ENCODE results near the gene MT1H. TPM values are rescaled to one million over a fixed set of nuclear protein-coding genes. Genes with fewer than 3 reads are reported as not detected.

MT1H gene
- total and polyA plus RNA-seq, 9 of the 15 experiments (the other 6 are each of a cell fraction or from before 2014, with no cell fraction given) = 0.13 to 0.37 TPM; not detected in 7

GRCh38 chr16:56649271-56649670 lies 20.3 kb upstream of the MT1H start:
- H3K9ac ChIP-seq (ENCODE audit: insufficient read depth in 1 of 2, low read depth in 2 of 2, low read length in 2 of 2) = no peak overlapping the region

More at GRCh38 chr16:56649271-56649670, 20.3 kb upstream of the MT1H start:
- Histone ChIP-seq H3K9me1 (ENCODE audit: control insufficient read depth, insufficient read depth, low read length) (no peaks in the 10 kb centered on the region), H3K27ac (ENCODE audit: extremely low read depth, low read depth, low read length) (no peak overlapping the region), H3K36me3 (ENCODE audit: control insufficient read depth, insufficient read depth, low read length) (no peaks in the 10 kb centered on the region), H3K27me3 (ENCODE audit: control insufficient read depth in 2 of 2, insufficient read depth in 2 of 2, low read length in 2 of 2) (peaks cover 30 to 66% of the 10 kb centered on the region in 2 experiments; a peak in 4 of 5 replicates), H3K4me1 (replicated peaks in 1 of 2; ENCODE audit: control insufficient read depth in 2 of 2, insufficient read depth in 2 of 2, low read length in 2 of 2) (peaks cover 0 to 5% of the 10 kb centered on the region in 2 experiments; a peak in 1 of 5 replicates), H3K9me3 (replicated peaks; ENCODE audit: control insufficient read depth, insufficient read depth, low read depth, low read length) (no peaks in the 10 kb centered on the region), H3K4me3 (no peak overlapping the region), H2AFZ (ENCODE audit: low read depth, low read length) (no peak overlapping the region), H3K4me2 (ENCODE audit: insufficient read depth, low read length) (no peak overlapping the region), H3K79me2 (ENCODE audit: control insufficient read depth, insufficient read depth, low read length) (no peaks in the 10 kb centered on the region), H4K20me1 (replicated peaks; ENCODE audit: control insufficient read depth, insufficient read depth, low read length) (no peaks in the 10 kb centered on the region; the same call in 1 of the 2 replicates)
- POLR2A ChIA-PET = interaction anchor here (1.4 kb wide), 1 partner anchor 19 kb away, joined by 4 read pairs; the partner anchor contains the start of gene MT1G
- TF ChIP-seq PRPF4 (IDR thresholded peaks at IDR 0.05; ENCODE audit: insufficient read depth, low read depth, low read length, poor library complexity, severe bottlenecking) = no peak
- no peak for TF ChIP-seq FOXA1 (IDR thresholded peaks at IDR 0.05; ENCODE audit: borderline replicate concordance)
- no peak for TF ChIP-seq RNF219 (CRISPR knock-in tag; IDR thresholded peaks at IDR 0.05)
- no peak for TF ChIP-seq MEF2A (IDR thresholded peaks at IDR 0.05; ENCODE audit: control insufficient read depth, low read depth, low read length)
- TF ChIP-seq FOXK1 (CRISPR knock-in tag; IDR thresholded peaks at IDR 0.05; ENCODE audit: borderline replicate concordance) = no peak
- no peak for TF ChIP-seq FOS (IDR thresholded peaks at IDR 0.05; ENCODE audit: extremely low read depth, insufficient read length)
- no peak for TF ChIP-seq KLF16 (IDR thresholded peaks at IDR 0.05)
- no peak for TF ChIP-seq GTF2A2 (tag; IDR thresholded peaks at IDR 0.05)
- no peak for TF ChIP-seq SIN3B (IDR thresholded peaks at IDR 0.05; ENCODE audit: low read depth)
- TF ChIP-seq COPS2 (conservative IDR thresholded peaks at IDR 0.05) = no peak
- TF ChIP-seq NR2F6 (CRISPR knock-in tag; IDR thresholded peaks at IDR 0.05) = no peak
- TF ChIP-seq ZNF282 (CRISPR knock-in tag; IDR thresholded peaks at IDR 0.05) = no peak
- TF ChIP-seq ZNF436 (CRISPR knock-in tag; IDR thresholded peaks at IDR 0.05) = no peak
- TF ChIP-seq ZBTB43 (CRISPR knock-in tag; IDR thresholded peaks at IDR 0.05) = no peak
- no peak for TF ChIP-seq ZSCAN29 (IDR thresholded peaks at IDR 0.05)
- TF ChIP-seq ZNF707 (CRISPR knock-in tag; conservative IDR thresholded peaks at IDR 0.05) = no peak
- TF ChIP-seq RBM15 (IDR thresholded peaks at IDR 0.05; ENCODE audit: insufficient read depth, low read length) = no peak
- TF ChIP-seq ZNF766 (CRISPR knock-in tag; conservative IDR thresholded peaks at IDR 0.05) = no peak
- TF ChIP-seq THRB (CRISPR knock-in tag; conservative IDR thresholded peaks at IDR 0.05) = no peak
- WGBS (ENCODE audit: insufficient coverage, low coverage, missing lambda C conversion rate) = 0% methylated on average over 2 of the region's 2 CpGs
- DNase-seq (ENCODE audit: extremely low read depth in 1 of 4, low spot score in 3 of 4) (no peak), FAIRE-seq (no peak), ATAC-seq (no peak)
- CTCF ChIA-PET (ENCODE audit: low intra/inter-chr PET ratio) = no interaction called here
- intact Hi-C loops (cut with micrococcal nuclease) = no loop called here
- no TSS peak for BruUV-seq (replicated peaks)
- in situ Hi-C loops (cut with MboI) = no loop called here

All from K562 (cell line).